K562 (cell line): Measurements from ENCODE around the gene PARD3. TPM values are rescaled to one million over a fixed set of nuclear protein-coding genes. Genes with fewer than 3 reads are reported as not detected.

Experiments used
- ATAC-seq: fragments of 200-7000 bp; cut with Tn5 transposase; 3 replicates; pipeline ENCODE4 v1.9.1; 2020; ENCODE audit warnings: moderate library complexity
- BruUV-seq: library from RNA; stranded (reverse); fragments of 400-500 nt; replicated peaks from 2 replicates; lab custom pipeline; 2021; lab: Mats Ljungman, UMichigan
- CTCF ChIA-PET: fragments of 300-600 bp; formaldehyde crosslinking; extraction: SDS; loops from one replicate; lab custom pipeline; 2021; ENCODE audit warnings: low intra/inter-chr PET ratio; lab: Yijun Ruan, JAX
- POLR2A ChIA-PET: fragments of 300-600, 350-650 bp; sonication (Branson Sonifier 250); formaldehyde crosslinking; extraction: SDS; loops from one replicate; lab custom pipeline; 2021; ENCODE audit warnings: antibody characterized with exemption, inconsistent platforms; lab: Yijun Ruan, JAX
- DNase-seq, 4 experiments: peaks; one replicate each; pipeline versions ENCODE4 v3.0.0 to v3.0.0-alpha.2; 2011 to 2018; ENCODE audit warnings: low spot score in 3 of 4, mixed read lengths in 3 of 4; ENCODE audit errors: extremely low read depth in 1 of 4
- FAIRE-seq: peaks from 2 replicates; lab custom pipeline; 2011; peaks lifted over from hg19 to GRCh38; lab: Jason Lieb, UNC
- H2AFZ ChIP-seq: 2 replicates; pipeline ENCODE4 v1.6.0; 2011; ENCODE audit warnings: low read depth, low read length, control low read depth, inconsistent platforms
- H3K27ac ChIP-seq: fragments of 200-600 bp; 3 replicates; pipeline ENCODE4 v1.8.0; 2011; ENCODE audit warnings: low read depth, mild to moderate bottlenecking, control low read depth, inconsistent platforms, low read length, moderate library complexity, mixed read lengths; ENCODE audit errors: extremely low read depth
- H3K27me3 ChIP-seq, 2 experiments: fragments of 300-600 bp in 1 of 2; 2 replicates in 1 of 2; 3 replicates in 1 of 2; pipeline versions ENCODE4 v1.6.0 to v1.8.0; 2011; ENCODE audit warnings: inconsistent platforms in 2 of 2, low read length in 2 of 2, mild to moderate bottlenecking in 1 of 2, mixed read lengths in 1 of 2, moderate library complexity in 1 of 2; ENCODE audit not compliant: control insufficient read depth in 2 of 2, insufficient read depth in 2 of 2
- H3K36me3 ChIP-seq: fragments of 300-600 bp; 3 replicates; pipeline ENCODE4 v1.8.0; 2011; ENCODE audit warnings: mild to moderate bottlenecking, low read length, inconsistent platforms; ENCODE audit not compliant: control insufficient read depth, insufficient read depth
- H3K4me1 ChIP-seq, 2 experiments: fragments of 200-600 bp in 1 of 2; replicated peaks in 1 of 2; 2 replicates in 1 of 2; 3 replicates in 1 of 2; pipeline versions ENCODE4 v1.5.1 to v1.8.0; 2011; ENCODE audit warnings: inconsistent platforms in 2 of 2, low read length in 2 of 2, mild to moderate bottlenecking in 1 of 2, mixed read lengths in 1 of 2, moderate library complexity in 1 of 2; ENCODE audit not compliant: control insufficient read depth in 2 of 2, insufficient read depth in 2 of 2
- H3K4me2 ChIP-seq: 2 replicates; pipeline ENCODE4 v1.6.1; 2011; ENCODE audit warnings: low read length, control low read depth, inconsistent platforms, mixed read lengths; ENCODE audit not compliant: insufficient read depth
- H3K4me3 ChIP-seq: fragments of 200-600 bp; sonication (generic), shearing (Covaris generic); 2 replicates; pipeline ENCODE4 v1.5.1; 2016; ENCODE audit warnings: control low read depth, inconsistent platforms
- H3K79me2 ChIP-seq: fragments of 200-600 bp; 3 replicates; pipeline ENCODE4 v1.8.0; 2011; ENCODE audit warnings: low read length, inconsistent platforms; ENCODE audit not compliant: control insufficient read depth, insufficient read depth
- H3K9ac ChIP-seq, 2 experiments: 2 replicates each; pipeline versions ENCODE4 v1.6.0 to v1.6.1; 2011; ENCODE audit warnings: low read depth in 2 of 2, low read length in 2 of 2, control low read depth in 1 of 2, inconsistent platforms in 1 of 2, mild to moderate bottlenecking in 1 of 2, mixed read lengths in 1 of 2; ENCODE audit not compliant: insufficient read depth in 1 of 2
- H3K9me1 ChIP-seq: one replicate; pipeline ENCODE4 v1.6.0; 2011; ENCODE audit warnings: inconsistent platforms, mild to moderate bottlenecking, low read length, moderate library complexity; ENCODE audit not compliant: control insufficient read depth, insufficient read depth
- H3K9me3 ChIP-seq: replicated peaks from 2 replicates; pipeline ENCODE4 v1.5.1; 2011; ENCODE audit warnings: low read depth, low read length, inconsistent platforms; ENCODE audit not compliant: control insufficient read depth, insufficient read depth
- H4K20me1 ChIP-seq: replicated peaks from 2 replicates; pipeline ENCODE4 v1.6.1; 2011; ENCODE audit warnings: low read length, inconsistent platforms, mixed read lengths; ENCODE audit not compliant: control insufficient read depth, insufficient read depth
- ARID2 ChIP-seq: fragments of 450-650 bp; IDR thresholded peaks from 2 replicates; pipeline ENCODE4 v1.6.1; 2017; ENCODE audit warnings: antibody characterized with exemption, mild to moderate bottlenecking
- BCL6 ChIP-seq: fragments of 250-450 bp; sonication (Bioruptor Pico); IDR thresholded peaks from 2 replicates; pipeline ENCODE4 v1.4.0; 2020
- ERF ChIP-seq: fragments of 450-650 bp; formaldehyde crosslinking; IDR thresholded peaks from 2 replicates; pipeline ENCODE4 v1.4.0; 2020; ENCODE audit warnings: mild to moderate bottlenecking, mixed read lengths
- GTF2B ChIP-seq: IDR thresholded peaks from 2 replicates; pipeline ENCODE4 v1.6.1; 2011; ENCODE audit not compliant: insufficient read length; ENCODE audit errors: extremely low read depth
- HMBOX1 ChIP-seq: sonication (generic); IDR thresholded peaks from 2 replicates; pipeline ENCODE4 v1.6.1; 2016
- MBD2 ChIP-seq: sonication (generic); IDR thresholded peaks from 2 replicates; pipeline ENCODE4 v1.6.1; 2016; ENCODE audit warnings: low read depth, borderline replicate concordance
- PURB ChIP-seq: sonication (generic); formaldehyde crosslinking; IDR thresholded peaks from 2 replicates; pipeline ENCODE4 v1.9.0; 2021; ENCODE audit warnings: low read depth, mild to moderate bottlenecking, missing genetic modification reagents
- RNF2 ChIP-seq: sonication (generic); IDR thresholded peaks from 2 replicates; pipeline ENCODE4 v1.6.1; 2016
- SRF ChIP-seq, 2 experiments: fragments of 250-450, 450-650 bp in 1 of 2; sonication (Bioruptor Pico) in 1 of 2; sonication (generic) in 1 of 2; formaldehyde crosslinking; IDR thresholded peaks; 2 replicates each; pipeline versions ENCODE4 v1.5.0 to v1.5.1; 2020 to 2022; ENCODE audit warnings: mild to moderate bottlenecking in 1 of 2, missing genetic modification reagents in 1 of 2
- SRSF3 ChIP-seq: fragments of 200-400 bp; formaldehyde crosslinking; IDR thresholded peaks from 2 replicates; pipeline ENCODE4 v1.6.1; 2016; ENCODE audit warnings: mild to moderate bottlenecking, low read length, moderate library complexity; ENCODE audit not compliant: insufficient read depth
- XRCC5 ChIP-seq: fragments of 200-400 bp; formaldehyde crosslinking; IDR thresholded peaks from 2 replicates; pipeline ENCODE4 v1.6.1; 2017; ENCODE audit warnings: low read depth, mild to moderate bottlenecking, low read length
- YY1 ChIP-seq, 3 experiments: IDR thresholded peaks; 2 replicates each; pipeline ENCODE4 v1.6.1; 2011; ENCODE audit warnings: low read length in 2 of 3, mild to moderate bottlenecking in 2 of 3, moderate library complexity in 2 of 3, borderline replicate concordance in 1 of 3, control low read depth in 1 of 3, low read depth in 1 of 3; ENCODE audit not compliant: insufficient read depth in 3 of 3, insufficient replicate concordance in 2 of 3, control insufficient read depth in 1 of 3, insufficient read length in 1 of 3; ENCODE audit errors: extremely low read depth in 1 of 3
- ZFP30 ChIP-seq: fragments of 250-450 bp; sonication (Bioruptor Pico); IDR thresholded peaks from 2 replicates; pipeline ENCODE4 v1.8.0; 2022; ENCODE audit warnings: moderate library complexity, mild to moderate bottlenecking, inconsistent platforms, borderline replicate concordance
- ZMIZ1 ChIP-seq, 2 experiments: fragments of 150-350 bp in 1 of 2; IDR thresholded peaks; 2 replicates each; pipeline ENCODE4 v1.6.1; 2012 to 2016; ENCODE audit warnings: low read depth in 2 of 2, low read length in 2 of 2, mild to moderate bottlenecking in 1 of 2, moderate library complexity in 1 of 2
- ZNF133 ChIP-seq: fragments of 250-450 bp; sonication (Bioruptor Pico); IDR thresholded peaks from 2 replicates; pipeline ENCODE4 v1.4.0; 2020; ENCODE audit warnings: mild to moderate bottlenecking
- ZNF280A ChIP-seq: fragments of 450-650 bp; IDR thresholded peaks from 2 replicates; pipeline ENCODE4 v1.6.1; 2018; ENCODE audit warnings: mild to moderate bottlenecking, low read depth; ENCODE audit not compliant: partially characterized antibody
- ZZZ3 ChIP-seq: fragments of 450-650 bp; IDR thresholded peaks from 2 replicates; pipeline ENCODE4 v1.6.1; 2016; ENCODE audit warnings: antibody characterized with exemption, mild to moderate bottlenecking, moderate library complexity
- WGBS: fragments of 100-300 bp; shearing (Covaris generic); methylation state at CpG from one replicate; pipeline ENCODE4 v1.1.6; 2016; ENCODE audit warnings: low coverage, mixed read lengths; ENCODE audit not compliant: insufficient coverage; ENCODE audit errors: missing lambda C conversion rate; 5-methylcytosine and 5-hydroxymethylcytosine counted together
- in situ Hi-C: fragments of 300-500 bp; cut with MboI; formaldehyde crosslinking; loops from 4 replicates; pipeline ENCODE4 v1.15.0; 2018; ENCODE audit warnings: inconsistent platforms, mixed read lengths
- intact Hi-C: fragments of 100-400 bp; cut with micrococcal nuclease; formaldehyde crosslinking; loops from 2 replicates; pipeline ENCODE4 v1.14.2; 2022
- polyA plus RNA-seq, 8 experiments: library from polyadenylated mRNA; depleted of rRNA in 4 of 8; stranded (reverse) in 5 of 8; unstranded in 3 of 8; fragments of >200 nt; fragmentation: Nextera tagmentation in 2 of 8; fragmentation: Illumina TruSeq in 1 of 8; extraction: Ambion mirVana in 2 of 8; extraction: Trizol in 1 of 8; gene quantifications; 2 replicates each; pipeline versions ENCODE4 v1.2.1 to v1.2.3, GENCODE V29; 2011 to 2014; ENCODE audit warnings: inconsistent platforms in 1 of 8, missing spikeins in 1 of 8
- total RNA-seq, 7 experiments: library from RNA; depleted of rRNA in 6 of 7; stranded (reverse); fragments of >200 nt in 6 of 7; fragmentation: Illumina TruSeq in 2 of 7; extraction: Trizol in 2 of 7; gene quantifications; 2 replicates each; pipeline versions ENCODE4 v1.2.1 to v1.2.3, GENCODE V29; 2011 to 2021; ENCODE audit warnings: low replicate concordance in 1 of 7

The PARD3 gene
- total and polyA plus RNA-seq, 9 of the 15 experiments (the other 6 are each of a cell fraction or from before 2014, with no cell fraction given), result 2.7 to 11.7 (median 7.7) TPM

GRCh38 chr10:34074051-34074450 lies 741.0 kb downstream of the PARD3 start:
- H2AFZ ChIP-seq, result no peak overlapping the region
- FAIRE-seq, result no peak
- no peak overlapping the region for H3K9ac ChIP-seq
- POLR2A ChIA-PET, result no interaction called here
- H3K27ac ChIP-seq, result no peak overlapping the region
- H3K79me2 ChIP-seq, result no peaks in the 10 kb centered on the region
- no peak overlapping the region for H3K4me3 ChIP-seq
- peaks cover 2 to 6% of the 10 kb centered on the region in 2 experiments; a peak in 3 of 5 replicates for H3K27me3 ChIP-seq
- H4K20me1 ChIP-seq, result no peaks in the 10 kb centered on the region
- no peak for ATAC-seq
- intact Hi-C loops, result no loop called here
- H3K9me1 ChIP-seq, result no peaks in the 10 kb centered on the region
- 3% methylated on average over 3 of the region's 3 CpGs for WGBS
- CTCF ChIA-PET, result no interaction called here
- H3K9me3 ChIP-seq, result no peaks in the 10 kb centered on the region
- in situ Hi-C loops, result no loop called here
- H3K4me2 ChIP-seq, result no peak overlapping the region
- no peak for DNase-seq
- H3K36me3 ChIP-seq, result no peaks in the 10 kb centered on the region
- no peaks in the 10 kb centered on the region for H3K4me1 ChIP-seq
- BruUV-seq, result no TSS peak
- TF ChIP-seq PURB (CRISPR knock-in tag) (no peak), MBD2 (no peak), ZZZ3 (no peak), XRCC5 (no peak), SRF (CRISPR knock-in tag; IDR thresholded peaks at IDR 0.05) (no peak), GTF2B (no peak), HMBOX1 (no peak), ZMIZ1 (IDR thresholded peaks at IDR 0.05; ENCODE audit: low read depth in 2 of 2, low read length in 2 of 2) (no peak), BCL6 (no peak), ZNF133 (CRISPR knock-in tag) (no peak), ARID2 (no peak), ZNF280A (no peak), YY1 (IDR thresholded peaks at IDR 0.05; ENCODE audit: borderline replicate concordance in 1 of 3, control insufficient read depth in 1 of 3, extremely low read depth in 1 of 3, insufficient read depth in 3 of 3, insufficient read length in 1 of 3, insufficient replicate concordance in 2 of 3, low read depth in 1 of 3, low read length in 2 of 3) (no peak), SRSF3 (no peak), RNF2 (no peak), ERF (no peak), ZFP30 (no peak)
